WERI-Rb-1 (cell line): Measurements from ENCODE around the gene EXOC3L2.

Source experiments
- DNase-seq: peaks from one replicate; pipeline ENCODE4 v3.0.0-alpha.2; 2020
- H3K27ac ChIP-seq: fragments of 250-450 bp; sonication (Bioruptor Pico); 2 replicates; pipeline ENCODE4 v1.5.1; 2020; ENCODE audit warnings: mild to moderate bottlenecking, moderate library complexity
- H3K27me3 ChIP-seq: fragments of 250-450 bp; sonication (Bioruptor Pico); 2 replicates; pipeline ENCODE4 v1.5.1; 2021; ENCODE audit warnings: mild to moderate bottlenecking, low read depth, moderate library complexity; ENCODE audit not compliant: insufficient read depth, severe bottlenecking
- H3K36me3 ChIP-seq: fragments of 250-450 bp; sonication (Bioruptor Pico); 2 replicates; pipeline ENCODE4 v1.5.1; 2020; ENCODE audit warnings: mild to moderate bottlenecking, moderate library complexity
- H3K4me3 ChIP-seq: 2 replicates; pipeline ENCODE4 v1.5.1; 2011; ENCODE audit warnings: low read depth, mild to moderate bottlenecking, control low read depth, low read length
- H3K9me3 ChIP-seq: fragments of 250-450 bp; sonication (Bioruptor Pico); 2 replicates; pipeline ENCODE4 v1.5.1; 2021; ENCODE audit warnings: mild to moderate bottlenecking, moderate library complexity; ENCODE audit not compliant: severe bottlenecking
- TF ChIP-seq, protein P1 (sequence below): IDR thresholded peaks from 2 replicates; pipeline ENCODE4 v1.5.1; 2011; ENCODE audit warnings: low read depth, mild to moderate bottlenecking, control low read depth, inconsistent platforms, low read length

Gene EXOC3L2

DNA sequence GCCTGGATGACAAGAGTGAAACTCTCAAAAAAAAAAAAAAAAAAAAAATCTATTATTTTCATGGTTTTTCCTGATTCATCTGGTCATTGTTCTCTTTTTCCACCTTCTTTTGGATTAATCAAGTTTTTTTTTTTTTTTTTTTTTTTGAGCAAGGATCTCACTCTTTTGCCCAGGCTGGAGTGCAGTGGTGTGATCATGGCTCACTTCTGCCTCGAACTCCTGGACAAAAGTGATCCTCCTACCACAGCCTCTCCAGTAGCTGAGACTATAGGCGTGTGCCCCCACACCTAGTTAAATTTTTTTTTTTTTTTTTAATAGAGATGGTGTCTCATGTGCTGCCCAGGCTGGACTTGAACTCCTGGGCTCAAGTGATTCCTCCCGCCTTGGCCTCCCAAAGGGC lies 38.9 kb downstream of the EXOC3L2 start:
- no peaks in the 10 kb centered on the region for H3K9me3 ChIP-seq
- TF ChIP-seq, protein P1, sequence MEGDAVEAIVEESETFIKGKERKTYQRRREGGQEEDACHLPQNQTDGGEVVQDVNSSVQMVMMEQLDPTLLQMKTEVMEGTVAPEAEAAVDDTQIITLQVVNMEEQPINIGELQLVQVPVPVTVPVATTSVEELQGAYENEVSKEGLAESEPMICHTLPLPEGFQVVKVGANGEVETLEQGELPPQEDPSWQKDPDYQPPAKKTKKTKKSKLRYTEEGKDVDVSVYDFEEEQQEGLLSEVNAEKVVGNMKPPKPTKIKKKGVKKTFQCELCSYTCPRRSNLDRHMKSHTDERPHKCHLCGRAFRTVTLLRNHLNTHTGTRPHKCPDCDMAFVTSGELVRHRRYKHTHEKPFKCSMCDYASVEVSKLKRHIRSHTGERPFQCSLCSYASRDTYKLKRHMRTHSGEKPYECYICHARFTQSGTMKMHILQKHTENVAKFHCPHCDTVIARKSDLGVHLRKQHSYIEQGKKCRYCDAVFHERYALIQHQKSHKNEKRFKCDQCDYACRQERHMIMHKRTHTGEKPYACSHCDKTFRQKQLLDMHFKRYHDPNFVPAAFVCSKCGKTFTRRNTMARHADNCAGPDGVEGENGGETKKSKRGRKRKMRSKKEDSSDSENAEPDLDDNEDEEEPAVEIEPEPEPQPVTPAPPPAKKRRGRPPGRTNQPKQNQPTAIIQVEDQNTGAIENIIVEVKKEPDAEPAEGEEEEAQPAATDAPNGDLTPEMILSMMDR, result no peak

DNA sequence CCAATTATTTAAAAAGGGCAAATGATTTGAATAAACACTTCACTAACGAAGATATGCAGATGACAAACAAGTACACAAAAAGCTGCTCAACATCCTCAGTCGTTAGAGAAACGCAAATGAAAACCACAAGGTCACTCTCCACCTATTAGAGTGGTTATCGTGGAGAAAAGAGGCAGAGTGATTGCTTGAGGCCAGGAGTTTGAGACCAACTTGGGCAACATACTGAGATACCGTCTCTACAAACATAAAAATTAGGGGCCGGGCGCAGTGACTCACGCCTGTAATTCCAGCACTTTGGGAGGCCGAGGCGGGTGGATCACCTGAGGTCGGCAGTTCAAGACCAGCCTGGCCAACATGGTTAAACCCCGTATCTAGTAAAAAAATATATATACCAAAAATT lies 39.4 kb downstream of the EXOC3L2 start:
- Histone ChIP-seq H3K36me3 (no peaks in the 10 kb centered on the region), H3K9me3 (no peaks in the 10 kb centered on the region), H3K4me3 (no peak overlapping the region), H3K27me3 (no peaks in the 10 kb centered on the region), H3K27ac (no peak overlapping the region)
- TF ChIP-seq, protein P1, result no peak
- DNase-seq, result no peak

More for the DNA sequence above, 38.9 kb downstream of the EXOC3L2 start:
- DNase-seq, result no peak
- Histone ChIP-seq H3K36me3 (no peaks in the 10 kb centered on the region), H3K27me3 (no peaks in the 10 kb centered on the region), H3K27ac (no peak overlapping the region), H3K4me3 (no peak overlapping the region)

DNA sequence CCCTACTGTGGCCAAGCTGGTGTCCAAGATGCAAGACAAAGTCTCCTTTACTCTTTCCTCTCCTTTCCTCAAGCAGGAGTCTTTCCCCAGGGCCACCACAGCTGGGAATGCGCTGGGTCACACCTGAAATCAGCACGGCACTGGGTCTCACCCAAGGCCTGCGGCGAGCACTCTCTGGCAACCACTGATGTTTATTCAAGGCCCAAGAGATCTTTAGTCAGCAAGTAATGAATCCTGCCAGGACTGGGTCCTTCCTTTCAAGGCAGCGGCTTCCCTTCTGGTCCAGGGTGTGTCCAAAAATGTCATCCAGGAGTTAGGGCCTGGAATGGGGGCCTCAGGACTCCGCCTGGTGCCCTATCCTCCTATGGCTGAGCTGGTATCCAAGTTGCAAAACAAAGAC lies 42.6 kb downstream of the EXOC3L2 start:
- Histone ChIP-seq H3K4me3 (no peak overlapping the region), H3K9me3 (no peaks in the 10 kb centered on the region), H3K27me3 (no peaks in the 10 kb centered on the region), H3K36me3 (no peaks in the 10 kb centered on the region), H3K27ac (no peak overlapping the region)
- TF ChIP-seq, protein P1, result no peak
- DNase-seq, result no peak

DNA sequence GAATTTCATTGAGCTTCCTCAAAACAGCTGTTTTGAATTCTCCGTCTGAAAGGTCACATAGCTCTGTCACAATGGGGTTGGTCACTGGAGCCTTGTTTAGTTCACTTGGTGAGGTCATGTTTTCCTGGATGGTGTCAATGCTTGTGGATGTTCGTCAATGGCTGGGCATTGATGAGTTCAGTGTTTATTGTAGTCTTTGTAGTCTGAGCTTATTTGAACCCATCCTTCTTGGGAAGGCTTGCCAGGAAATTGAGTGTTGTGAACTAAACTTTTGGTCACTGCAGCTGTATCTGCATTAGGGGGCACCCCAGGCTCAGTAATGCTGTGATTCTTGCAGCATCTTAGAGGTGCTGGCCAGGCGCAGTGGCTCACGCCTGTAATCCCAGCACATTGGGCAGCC lies 44.6 kb downstream of the EXOC3L2 start:
- TF ChIP-seq, protein P1, result peak; percentile 54
- DNase-seq, result peak; percentile 80
- no peaks in the 10 kb centered on the region for H3K36me3 ChIP-seq

DNA sequence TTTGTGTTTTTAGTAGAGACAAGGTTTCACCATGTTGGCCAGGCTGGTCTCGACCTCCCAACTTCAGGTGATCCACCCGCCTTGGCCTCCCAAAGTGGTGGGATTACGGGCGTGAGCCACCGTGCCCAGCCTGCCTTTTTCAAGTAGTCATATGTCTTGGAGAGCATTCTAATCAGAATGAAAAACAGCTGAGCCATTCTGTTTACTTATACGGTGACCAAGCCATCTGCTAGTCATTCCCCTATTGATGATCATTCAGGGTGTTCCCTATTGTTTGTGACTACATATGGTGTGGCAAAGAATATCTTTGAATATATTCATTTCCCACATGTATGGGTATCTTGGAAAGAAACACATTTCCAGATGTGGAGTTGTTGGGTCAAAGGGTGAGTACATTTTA lies 49.4 kb downstream of the EXOC3L2 start:
- Histone ChIP-seq H3K9me3 (no peaks in the 10 kb centered on the region), H3K27me3 (no peaks in the 10 kb centered on the region)
- no peak for DNase-seq

More for the DNA sequence above, 44.6 kb downstream of the EXOC3L2 start:
- H3K27ac ChIP-seq, result no peak overlapping the region
- H3K27me3 ChIP-seq, result no peaks in the 10 kb centered on the region
- no peak overlapping the region for H3K4me3 ChIP-seq
- no peaks in the 10 kb centered on the region for H3K9me3 ChIP-seq

DNA sequence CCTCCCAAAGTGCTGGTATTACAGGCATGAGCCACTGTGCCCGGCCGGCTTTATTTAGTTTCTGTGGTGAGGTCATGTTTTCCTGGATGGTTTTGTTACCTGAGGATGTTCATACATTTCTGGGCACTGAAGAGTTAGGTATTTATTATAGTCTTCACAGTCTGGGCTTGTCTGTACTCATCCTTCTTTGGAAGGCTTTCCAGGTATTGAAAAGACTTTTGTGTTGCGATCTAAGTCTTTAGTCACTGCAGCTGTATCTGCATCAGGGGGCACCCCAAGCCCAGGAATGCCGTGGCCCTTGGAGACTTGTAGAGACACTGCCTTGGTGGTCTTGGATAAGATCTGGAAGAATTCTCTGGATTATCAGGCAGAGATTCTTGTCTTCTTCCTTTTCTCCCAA lies 53.8 kb downstream of the EXOC3L2 start:
- H3K27ac ChIP-seq, result no peak overlapping the region
- DNase-seq, result no peak
- H3K4me3 ChIP-seq, result no peak overlapping the region
- TF ChIP-seq, protein P1, result no peak
- no peaks in the 10 kb centered on the region for H3K36me3 ChIP-seq
- H3K27me3 ChIP-seq, result no peaks in the 10 kb centered on the region
- no peaks in the 10 kb centered on the region for H3K9me3 ChIP-seq

More for the DNA sequence above, 49.4 kb downstream of the EXOC3L2 start:
- Histone ChIP-seq H3K36me3 (no peaks in the 10 kb centered on the region), H3K4me3 (no peak overlapping the region), H3K27ac (no peak overlapping the region)
- TF ChIP-seq, protein P1, result no peak
